SK-N-SH (cell line): ENCODE results near the gene KLC1.

Experiments used
- CHD2 ChIP-seq: fragments of 150-350 bp; IDR thresholded peaks from 2 replicates; pipeline ENCODE4 v1.6.1; 2018; ENCODE audit warnings: low read length; ENCODE audit not compliant: partially characterized antibody
- SIN3A ChIP-seq: IDR thresholded peaks from 2 replicates; pipeline ENCODE4 v1.6.1; 2012; ENCODE audit warnings: low read depth, mild to moderate bottlenecking, low read length, moderate library complexity, borderline replicate concordance
- TAF1 ChIP-seq: IDR thresholded peaks from 2 replicates; pipeline ENCODE4 v1.6.1; 2012; ENCODE audit warnings: low read depth, mild to moderate bottlenecking, low read length, moderate library complexity, borderline replicate concordance
- TF ChIP-seq, protein P1 (sequence below): fragments of 200-600 bp; sonication (generic); IDR thresholded peaks from 2 replicates; pipeline ENCODE4 v1.6.1; 2017; ENCODE audit warnings: antibody characterized with exemption, mild to moderate bottlenecking, moderate library complexity

- TF ChIP-seq, protein P1, sequence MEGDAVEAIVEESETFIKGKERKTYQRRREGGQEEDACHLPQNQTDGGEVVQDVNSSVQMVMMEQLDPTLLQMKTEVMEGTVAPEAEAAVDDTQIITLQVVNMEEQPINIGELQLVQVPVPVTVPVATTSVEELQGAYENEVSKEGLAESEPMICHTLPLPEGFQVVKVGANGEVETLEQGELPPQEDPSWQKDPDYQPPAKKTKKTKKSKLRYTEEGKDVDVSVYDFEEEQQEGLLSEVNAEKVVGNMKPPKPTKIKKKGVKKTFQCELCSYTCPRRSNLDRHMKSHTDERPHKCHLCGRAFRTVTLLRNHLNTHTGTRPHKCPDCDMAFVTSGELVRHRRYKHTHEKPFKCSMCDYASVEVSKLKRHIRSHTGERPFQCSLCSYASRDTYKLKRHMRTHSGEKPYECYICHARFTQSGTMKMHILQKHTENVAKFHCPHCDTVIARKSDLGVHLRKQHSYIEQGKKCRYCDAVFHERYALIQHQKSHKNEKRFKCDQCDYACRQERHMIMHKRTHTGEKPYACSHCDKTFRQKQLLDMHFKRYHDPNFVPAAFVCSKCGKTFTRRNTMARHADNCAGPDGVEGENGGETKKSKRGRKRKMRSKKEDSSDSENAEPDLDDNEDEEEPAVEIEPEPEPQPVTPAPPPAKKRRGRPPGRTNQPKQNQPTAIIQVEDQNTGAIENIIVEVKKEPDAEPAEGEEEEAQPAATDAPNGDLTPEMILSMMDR, result no peak
- TF ChIP-seq TAF1 (no peak), CHD2 (no peak), SIN3A (no peak)
These were observed 68.8 kb downstream of the KLC1 start for GRCh38 chr14:103697603-103698379.
